K562 (cell line): ENCODE measurements around the gene CYP51A1. TPM values are rescaled to one million over a fixed set of nuclear protein-coding genes. Genes with fewer than 3 reads are reported as not detected.

Experiments
- E2F3 ChIP-seq: fragments of 250-450 bp; sonication (Bioruptor Pico); IDR thresholded peaks from 2 replicates; pipeline ENCODE4 v1.4.0; 2020; ENCODE audit warnings: mild to moderate bottlenecking
- FOXK2 ChIP-seq, 2 experiments: fragments of 450-650 bp; IDR thresholded peaks in 1 of 2; conservative IDR thresholded peaks in 1 of 2; 2 replicates each; pipeline ENCODE4 v1.6.1; 2016; ENCODE audit warnings: low read depth in 2 of 2, mild to moderate bottlenecking in 1 of 2
- HDGF ChIP-seq: fragments of 450-650 bp; IDR thresholded peaks from 2 replicates; pipeline ENCODE4 v1.6.1; 2016
- HLTF ChIP-seq: fragments of 450-650 bp; IDR thresholded peaks from 2 replicates; pipeline ENCODE4 v1.6.1; 2016
- IFI16 ChIP-seq: fragments of 250-450 bp; sonication (Bioruptor Pico); IDR thresholded peaks from 2 replicates; pipeline ENCODE4 v2.1.2; 2022; ENCODE audit warnings: mild to moderate bottlenecking, inconsistent platforms
- KLF1 ChIP-seq: fragments of 450-650 bp; IDR thresholded peaks from 2 replicates; pipeline ENCODE4 v1.6.1; 2016; ENCODE audit warnings: missing genetic modification characterization, missing compliant biosample characterization
- NFYB ChIP-seq: IDR thresholded peaks from 2 replicates; pipeline ENCODE4 v1.6.1; 2011; ENCODE audit warnings: mild to moderate bottlenecking, moderate library complexity; ENCODE audit not compliant: insufficient read length; ENCODE audit errors: extremely low read depth
- POU5F1 ChIP-seq: fragments of 150-350 bp; IDR thresholded peaks from 2 replicates; pipeline ENCODE4 v1.6.1; 2014; ENCODE audit warnings: borderline replicate concordance, low read length, low read depth, mild to moderate bottlenecking; ENCODE audit not compliant: partially characterized antibody
- PURB ChIP-seq: sonication (generic); formaldehyde crosslinking; IDR thresholded peaks from 2 replicates; pipeline ENCODE4 v1.9.0; 2021; ENCODE audit warnings: low read depth, mild to moderate bottlenecking, missing genetic modification reagents
- RBM22 ChIP-seq: fragments of 200-400 bp; formaldehyde crosslinking; IDR thresholded peaks from 2 replicates; pipeline ENCODE4 v1.6.1; 2018; ENCODE audit warnings: low read length, low read depth; ENCODE audit not compliant: poor library complexity, severe bottlenecking
- SAFB2 ChIP-seq: fragments of 200-400 bp; formaldehyde crosslinking; IDR thresholded peaks from 2 replicates; pipeline ENCODE4 v1.6.1; 2018; ENCODE audit warnings: borderline replicate concordance, low read length, low read depth, moderate library complexity; ENCODE audit not compliant: severe bottlenecking
- ZBTB7A ChIP-seq: IDR thresholded peaks from 2 replicates; pipeline ENCODE4 v1.6.1; 2011; ENCODE audit warnings: low read depth, mild to moderate bottlenecking, low read length, moderate library complexity, borderline replicate concordance; ENCODE audit not compliant: control insufficient read depth
- ZC3H4 ChIP-seq: sonication (generic); formaldehyde crosslinking; IDR thresholded peaks from 2 replicates; pipeline ENCODE4 v1.9.0; 2021; ENCODE audit warnings: missing genetic modification reagents, borderline replicate concordance
- ZNF212 ChIP-seq: fragments of 450-650 bp; formaldehyde crosslinking; IDR thresholded peaks from 2 replicates; pipeline ENCODE4 v1.4.0; 2020; ENCODE audit warnings: mild to moderate bottlenecking
- ZNF695 ChIP-seq: fragments of 450-650 bp; formaldehyde crosslinking; IDR thresholded peaks from 2 replicates; pipeline ENCODE4 v1.4.0; 2020; ENCODE audit warnings: mild to moderate bottlenecking, moderate library complexity
- polyA plus RNA-seq, 8 experiments: library from polyadenylated mRNA; depleted of rRNA in 4 of 8; stranded (reverse) in 5 of 8; unstranded in 3 of 8; fragments of >200 nt; fragmentation: Nextera tagmentation in 2 of 8; fragmentation: Illumina TruSeq in 1 of 8; extraction: Ambion mirVana in 2 of 8; extraction: Trizol in 1 of 8; gene quantifications; 2 replicates each; pipeline versions ENCODE4 v1.2.1 to v1.2.3, GENCODE V29; 2011 to 2014; ENCODE audit warnings: inconsistent platforms in 1 of 8, missing spikeins in 1 of 8
- total RNA-seq, 7 experiments: library from RNA; depleted of rRNA in 6 of 7; stranded (reverse); fragments of >200 nt in 6 of 7; fragmentation: Illumina TruSeq in 2 of 7; extraction: Trizol in 2 of 7; gene quantifications; 2 replicates each; pipeline versions ENCODE4 v1.2.1 to v1.2.3, GENCODE V29; 2011 to 2021; ENCODE audit warnings: low replicate concordance in 1 of 7
- TF ChIP-seq, protein P1 (sequence below): sonication (generic); formaldehyde crosslinking; IDR thresholded peaks from 2 replicates; pipeline ENCODE4 v1.8.1; 2023; ENCODE audit warnings: mild to moderate bottlenecking, missing genetic modification reagents
- TF ChIP-seq, protein P2 (sequence below): fragments of 450-650 bp; formaldehyde crosslinking; IDR thresholded peaks from 2 replicates; pipeline ENCODE4 v1.4.0; 2020; ENCODE audit warnings: mild to moderate bottlenecking, moderate library complexity
- TF ChIP-seq, protein P3 (sequence below): sonication (generic); formaldehyde crosslinking; IDR thresholded peaks from 2 replicates; pipeline ENCODE4 v1.8.0; 2022; ENCODE audit warnings: mild to moderate bottlenecking, missing genetic modification reagents
- TF ChIP-seq, protein P4 (sequence below): sonication (generic); formaldehyde crosslinking; IDR thresholded peaks from 2 replicates; pipeline ENCODE4 v1.9.0; 2022; ENCODE audit warnings: mild to moderate bottlenecking, missing genetic modification reagents
- TF ChIP-seq, protein P5 (sequence below): fragments of 250-450 bp; sonication (Bioruptor Pico); IDR thresholded peaks from 2 replicates; pipeline ENCODE4 v1.9.0; 2021; ENCODE audit warnings: mild to moderate bottlenecking, inconsistent platforms

Gene CYP51A1
- total and polyA plus RNA-seq, 9 of the 15 experiments (the other 6 are each of a cell fraction or from before 2014, with no cell fraction given), result 35.4 to 151 (median 80.3) TPM

DNA sequence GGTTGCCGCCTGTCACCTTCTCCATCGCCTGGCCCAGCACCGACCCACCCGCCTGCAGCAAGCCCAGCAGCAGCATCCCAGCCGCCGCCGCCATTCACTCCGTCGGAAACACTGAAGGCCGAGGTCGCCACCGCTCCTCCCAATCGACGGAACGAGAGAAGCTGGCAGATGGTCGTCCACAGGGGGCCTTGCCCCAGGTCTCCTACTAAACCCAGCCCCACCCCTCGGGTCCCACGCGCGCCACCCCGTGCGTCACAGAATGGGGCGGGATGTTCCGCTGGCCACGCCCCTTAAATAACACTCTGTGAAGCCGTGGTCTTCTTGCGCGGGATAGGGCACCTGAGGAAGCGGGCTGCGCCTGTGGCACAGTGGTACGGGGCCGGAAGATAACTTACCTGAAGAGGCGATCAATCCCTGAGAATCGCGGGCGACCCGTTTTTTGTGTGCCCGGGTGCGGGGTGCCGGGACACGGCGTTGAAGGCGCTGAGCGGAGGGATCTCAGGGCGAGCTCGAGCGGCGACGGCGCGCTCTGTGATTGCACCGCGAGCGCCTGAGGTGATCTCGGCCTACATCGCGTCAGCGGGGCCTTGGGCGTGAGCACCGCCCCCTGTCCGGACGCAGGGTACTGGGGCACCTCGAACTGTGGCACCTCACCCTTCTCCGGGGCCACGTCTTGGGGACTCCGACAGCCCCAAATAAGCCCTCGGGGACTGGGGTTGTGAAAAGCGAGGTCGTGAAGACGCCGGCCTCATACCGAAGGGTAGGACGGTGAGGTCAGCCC, at the start of gene CYP51A1 (continued):
- TF ChIP-seq, protein P1, sequence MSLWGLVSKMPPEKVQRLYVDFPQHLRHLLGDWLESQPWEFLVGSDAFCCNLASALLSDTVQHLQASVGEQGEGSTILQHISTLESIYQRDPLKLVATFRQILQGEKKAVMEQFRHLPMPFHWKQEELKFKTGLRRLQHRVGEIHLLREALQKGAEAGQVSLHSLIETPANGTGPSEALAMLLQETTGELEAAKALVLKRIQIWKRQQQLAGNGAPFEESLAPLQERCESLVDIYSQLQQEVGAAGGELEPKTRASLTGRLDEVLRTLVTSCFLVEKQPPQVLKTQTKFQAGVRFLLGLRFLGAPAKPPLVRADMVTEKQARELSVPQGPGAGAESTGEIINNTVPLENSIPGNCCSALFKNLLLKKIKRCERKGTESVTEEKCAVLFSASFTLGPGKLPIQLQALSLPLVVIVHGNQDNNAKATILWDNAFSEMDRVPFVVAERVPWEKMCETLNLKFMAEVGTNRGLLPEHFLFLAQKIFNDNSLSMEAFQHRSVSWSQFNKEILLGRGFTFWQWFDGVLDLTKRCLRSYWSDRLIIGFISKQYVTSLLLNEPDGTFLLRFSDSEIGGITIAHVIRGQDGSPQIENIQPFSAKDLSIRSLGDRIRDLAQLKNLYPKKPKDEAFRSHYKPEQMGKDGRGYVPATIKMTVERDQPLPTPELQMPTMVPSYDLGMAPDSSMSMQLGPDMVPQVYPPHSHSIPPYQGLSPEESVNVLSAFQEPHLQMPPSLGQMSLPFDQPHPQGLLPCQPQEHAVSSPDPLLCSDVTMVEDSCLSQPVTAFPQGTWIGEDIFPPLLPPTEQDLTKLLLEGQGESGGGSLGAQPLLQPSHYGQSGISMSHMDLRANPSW (CRISPR knock-in tag), result no peak
- TF ChIP-seq KLF1 (tag) (peak; percentile 59), RBM22 (no peak), HDGF (no peak), PURB (CRISPR knock-in tag) (no peak), SAFB2 (no peak), POU5F1 (no peak), ZC3H4 (no peak), ZBTB7A (no peak; the same call in none of the 2 replicates), ZNF212 (no peak), ZNF695 (CRISPR knock-in tag) (no peak), HLTF (peak; percentile 95; the same call in 1 of the 2 replicates), E2F3 (CRISPR knock-in tag) (peak; percentile 38; the same call in 1 of the 2 replicates), FOXK2 (conservative IDR thresholded peaks at IDR 0.05 in 1 of 2, IDR thresholded peaks at IDR 0.05 in 1 of 2; ENCODE audit: low read depth in 2 of 2) (peak; percentile 71 to 81; a peak in 3 of 4 replicates), NFYB (no peak), IFI16 (no peak)
- TF ChIP-seq, protein P2, sequence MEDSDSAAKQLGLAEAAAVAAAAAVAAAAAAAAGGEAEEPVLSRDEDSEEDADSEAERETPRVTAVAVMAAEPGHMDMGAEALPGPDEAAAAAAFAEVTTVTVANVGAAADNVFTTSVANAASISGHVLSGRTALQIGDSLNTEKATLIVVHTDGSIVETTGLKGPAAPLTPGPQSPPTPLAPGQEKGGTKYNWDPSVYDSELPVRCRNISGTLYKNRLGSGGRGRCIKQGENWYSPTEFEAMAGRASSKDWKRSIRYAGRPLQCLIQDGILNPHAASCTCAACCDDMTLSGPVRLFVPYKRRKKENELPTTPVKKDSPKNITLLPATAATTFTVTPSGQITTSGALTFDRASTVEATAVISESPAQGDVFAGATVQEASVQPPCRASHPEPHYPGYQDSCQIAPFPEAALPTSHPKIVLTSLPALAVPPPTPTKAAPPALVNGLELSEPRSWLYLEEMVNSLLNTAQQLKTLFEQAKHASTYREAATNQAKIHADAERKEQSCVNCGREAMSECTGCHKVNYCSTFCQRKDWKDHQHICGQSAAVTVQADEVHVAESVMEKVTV (CRISPR knock-in tag), result no peak
- TF ChIP-seq, protein P3, sequence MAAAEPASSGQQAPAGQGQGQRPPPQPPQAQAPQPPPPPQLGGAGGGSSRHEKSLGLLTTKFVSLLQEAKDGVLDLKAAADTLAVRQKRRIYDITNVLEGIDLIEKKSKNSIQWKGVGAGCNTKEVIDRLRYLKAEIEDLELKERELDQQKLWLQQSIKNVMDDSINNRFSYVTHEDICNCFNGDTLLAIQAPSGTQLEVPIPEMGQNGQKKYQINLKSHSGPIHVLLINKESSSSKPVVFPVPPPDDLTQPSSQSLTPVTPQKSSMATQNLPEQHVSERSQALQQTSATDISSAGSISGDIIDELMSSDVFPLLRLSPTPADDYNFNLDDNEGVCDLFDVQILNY (CRISPR knock-in tag), result no peak
- TF ChIP-seq, protein P4, sequence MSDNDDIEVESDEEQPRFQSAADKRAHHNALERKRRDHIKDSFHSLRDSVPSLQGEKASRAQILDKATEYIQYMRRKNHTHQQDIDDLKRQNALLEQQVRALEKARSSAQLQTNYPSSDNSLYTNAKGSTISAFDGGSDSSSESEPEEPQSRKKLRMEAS (CRISPR knock-in tag), result peak; percentile 70
- TF ChIP-seq, protein P5, sequence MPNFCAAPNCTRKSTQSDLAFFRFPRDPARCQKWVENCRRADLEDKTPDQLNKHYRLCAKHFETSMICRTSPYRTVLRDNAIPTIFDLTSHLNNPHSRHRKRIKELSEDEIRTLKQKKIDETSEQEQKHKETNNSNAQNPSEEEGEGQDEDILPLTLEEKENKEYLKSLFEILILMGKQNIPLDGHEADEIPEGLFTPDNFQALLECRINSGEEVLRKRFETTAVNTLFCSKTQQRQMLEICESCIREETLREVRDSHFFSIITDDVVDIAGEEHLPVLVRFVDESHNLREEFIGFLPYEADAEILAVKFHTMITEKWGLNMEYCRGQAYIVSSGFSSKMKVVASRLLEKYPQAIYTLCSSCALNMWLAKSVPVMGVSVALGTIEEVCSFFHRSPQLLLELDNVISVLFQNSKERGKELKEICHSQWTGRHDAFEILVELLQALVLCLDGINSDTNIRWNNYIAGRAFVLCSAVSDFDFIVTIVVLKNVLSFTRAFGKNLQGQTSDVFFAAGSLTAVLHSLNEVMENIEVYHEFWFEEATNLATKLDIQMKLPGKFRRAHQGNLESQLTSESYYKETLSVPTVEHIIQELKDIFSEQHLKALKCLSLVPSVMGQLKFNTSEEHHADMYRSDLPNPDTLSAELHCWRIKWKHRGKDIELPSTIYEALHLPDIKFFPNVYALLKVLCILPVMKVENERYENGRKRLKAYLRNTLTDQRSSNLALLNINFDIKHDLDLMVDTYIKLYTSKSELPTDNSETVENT, result peak; percentile 82
